SIG-M5 (cell line): Measurements from ENCODE around the gene SLC17A9.

Source experiments
- DNase-seq: peaks from one replicate; lab custom pipeline; 2025; lab: John Stamatoyannopoulos, UW

SLC17A9 gene

GRCh38 chr20:62952373-62952967 is at the start of gene SLC17A9:
TSS of gene SLC17A9 (plus strand) at chr20:62952709. CDS start at chr20:62952831, 122 bp downstream.
- no peak for DNase-seq

GRCh38 chr20:62902926-62903615 is 49.4 kb upstream of the SLC17A9 start:
- no peak for DNase-seq

GRCh38 chr20:62905536-62906117 is 46.9 kb upstream of the SLC17A9 start:
- no peak for DNase-seq

- DNase-seq: no peak
Measured at GRCh38 chr20:62906209-62906608, 46.3 kb upstream of the SLC17A9 start.

- no peak for DNase-seq
Measured at GRCh38 chr20:62906647-62907375, 45.7 kb upstream of the SLC17A9 start.

- DNase-seq: no peak
Measured at GRCh38 chr20:62907384-62908317, 44.9 kb upstream of the SLC17A9 start.

GRCh38 chr20:62908971-62909791 is 43.3 kb upstream of the SLC17A9 start:
- DNase-seq: no peak

- no peak for DNase-seq
Measured at GRCh38 chr20:62910217-62910766, 42.2 kb upstream of the SLC17A9 start.

- no peak for DNase-seq
Measured at GRCh38 chr20:62910777-62911497, 41.6 kb upstream of the SLC17A9 start.

GRCh38 chr20:62911701-62912280 is 40.7 kb upstream of the SLC17A9 start:
- no peak for DNase-seq

GRCh38 chr20:62913043-62913630 is 39.4 kb upstream of the SLC17A9 start:
- DNase-seq: no peak

- no peak for DNase-seq
Measured at GRCh38 chr20:62914436-62914835, 38.1 kb upstream of the SLC17A9 start.

- DNase-seq: no peak
Measured at GRCh38 chr20:62914970-62915457, 37.5 kb upstream of the SLC17A9 start.

- no peak for DNase-seq
Measured at GRCh38 chr20:62916703-62917476, 35.6 kb upstream of the SLC17A9 start.

- DNase-seq: no peak
Measured at GRCh38 chr20:62917720-62918119, 34.8 kb upstream of the SLC17A9 start.

GRCh38 chr20:62918147-62918546 is 34.4 kb upstream of the SLC17A9 start:
- no peak for DNase-seq

- no peak for DNase-seq
Measured at GRCh38 chr20:62918831-62919230, 33.7 kb upstream of the SLC17A9 start.

GRCh38 chr20:62920039-62920645 is 32.4 kb upstream of the SLC17A9 start:
- DNase-seq: no peak
